Lung (tissue), 12 donors: ENCODE measurements around the gene FBRS. TPM values are rescaled to one million over a fixed set of nuclear protein-coding genes. Genes with fewer than 3 reads are reported as not detected.

Experiments used
- ATAC-seq: fragments of 200-7000 bp; cut with Tn5 transposase; one replicate; pipeline ENCODE4 v1.9.1; 2020; ENCODE audit warnings: moderate number of reproducible peaks; ENCODE audit not compliant: insufficient read depth, low FRiP score
- DNase-seq, 3 donors: peaks; one replicate each; pipeline ENCODE4 v3.0.0-alpha.2; 2013 to 2017
- H3K27ac ChIP-seq, 2 donors: one replicate each; pipeline ENCODE4 v1.5.1; 2013; ENCODE audit warnings: mild to moderate bottlenecking in 2 of 2, moderate library complexity in 2 of 2, control low read depth in 1 of 2, inconsistent platforms in 1 of 2, low read depth in 1 of 2, low read length in 1 of 2
- H3K27me3 ChIP-seq, 3 donors: one replicate each; pipeline ENCODE4 v1.5.1; 2013; ENCODE audit warnings: low read length in 2 of 3; ENCODE audit not compliant: control insufficient read depth in 3 of 3, insufficient read depth in 3 of 3
- H3K36me3 ChIP-seq, 4 donors: one replicate each; pipeline ENCODE4 v1.5.1; 2013; ENCODE audit warnings: low read length in 4 of 4, mild to moderate bottlenecking in 1 of 4, moderate library complexity in 1 of 4; ENCODE audit not compliant: control insufficient read depth in 4 of 4, insufficient read depth in 4 of 4
- H3K4me1 ChIP-seq, 5 donors: one replicate each; pipeline ENCODE4 v1.5.1; 2013; ENCODE audit warnings: low read length in 5 of 5, mild to moderate bottlenecking in 2 of 5, moderate library complexity in 1 of 5; ENCODE audit not compliant: control insufficient read depth in 5 of 5, insufficient read depth in 5 of 5
- H3K4me3 ChIP-seq: one replicate; pipeline ENCODE4 v1.5.1; 2013; ENCODE audit warnings: mild to moderate bottlenecking, control low read depth, moderate library complexity
- H3K9ac ChIP-seq, 2 donors: one replicate each; pipeline ENCODE4 v1.5.1; 2013; ENCODE audit warnings: low read length in 2 of 2, control low read depth in 1 of 2; ENCODE audit not compliant: insufficient read depth in 1 of 2
- H3K9me3 ChIP-seq, 4 donors: one replicate each; pipeline ENCODE4 v1.5.1; 2013; ENCODE audit warnings: low read length in 3 of 4, mild to moderate bottlenecking in 1 of 4, moderate library complexity in 1 of 4; ENCODE audit not compliant: control insufficient read depth in 4 of 4, insufficient read depth in 3 of 4
- WGBS, 2 donors: extraction: QIAGEN DNeasy Blood & Tissue Kit; methylation state at CpG; one replicate each; pipeline ENCODE4 v1.1.7; 2013; 5-methylcytosine and 5-hydroxymethylcytosine counted together
- polyA plus RNA-seq, 2 donors: library from polyadenylated mRNA; stranded (reverse); fragments of 200-250 nt; gene quantifications; one replicate each; pipeline ENCODE4 v1.2.1, GENCODE V29; 2013
- total RNA-seq, 2 donors: library from RNA; depleted of rRNA in 1 of 2; stranded (reverse); fragments of >200 nt in 1 of 2; gene quantifications; one replicate each; pipeline ENCODE4 v1.2.1, GENCODE V29; 2014 to 2021
- TF ChIP-seq, protein P1 (sequence below): IDR thresholded peaks from 2 replicates; pipeline ENCODE4 v1.5.1; 2012; ENCODE audit warnings: mild to moderate bottlenecking; ENCODE audit errors: control extremely low read depth, extremely low read depth
- donor health status: control.
- donor health status: control.
- donor health status: Bipolar disorder and iron deficiency.
- donor health status: healthy.
- donor health status: DM: yes; HTN: yes; CAD: no.

FBRS gene
- total and polyA plus RNA-seq, 4 donors, result 32.1 to 80.8 (median 55.6) TPM

- no peak for ATAC-seq
- Histone ChIP-seq H3K4me3 (no peak overlapping the region), H3K9me3 (no peaks in the 10 kb centered on the region), H3K27ac (no peak overlapping the region), H3K9ac (no peak overlapping the region), H3K36me3 (no peaks in the 10 kb centered on the region), H3K4me1 (no peaks in the 10 kb centered on the region), H3K27me3 (no peaks in the 10 kb centered on the region)
- TF ChIP-seq, protein P1, sequence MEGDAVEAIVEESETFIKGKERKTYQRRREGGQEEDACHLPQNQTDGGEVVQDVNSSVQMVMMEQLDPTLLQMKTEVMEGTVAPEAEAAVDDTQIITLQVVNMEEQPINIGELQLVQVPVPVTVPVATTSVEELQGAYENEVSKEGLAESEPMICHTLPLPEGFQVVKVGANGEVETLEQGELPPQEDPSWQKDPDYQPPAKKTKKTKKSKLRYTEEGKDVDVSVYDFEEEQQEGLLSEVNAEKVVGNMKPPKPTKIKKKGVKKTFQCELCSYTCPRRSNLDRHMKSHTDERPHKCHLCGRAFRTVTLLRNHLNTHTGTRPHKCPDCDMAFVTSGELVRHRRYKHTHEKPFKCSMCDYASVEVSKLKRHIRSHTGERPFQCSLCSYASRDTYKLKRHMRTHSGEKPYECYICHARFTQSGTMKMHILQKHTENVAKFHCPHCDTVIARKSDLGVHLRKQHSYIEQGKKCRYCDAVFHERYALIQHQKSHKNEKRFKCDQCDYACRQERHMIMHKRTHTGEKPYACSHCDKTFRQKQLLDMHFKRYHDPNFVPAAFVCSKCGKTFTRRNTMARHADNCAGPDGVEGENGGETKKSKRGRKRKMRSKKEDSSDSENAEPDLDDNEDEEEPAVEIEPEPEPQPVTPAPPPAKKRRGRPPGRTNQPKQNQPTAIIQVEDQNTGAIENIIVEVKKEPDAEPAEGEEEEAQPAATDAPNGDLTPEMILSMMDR, result no peak
- WGBS, 2 donors, result 79 to 87% methylated on average over 3 of the region's 3 CpGs
- DNase-seq, result no peak
Observed at GRCh38 chr16:30641378-30641982, 16.8 kb upstream of the FBRS start.

GRCh38 chr16:30644334-30644830 lies 13.8 kb upstream of the FBRS start:
- no peaks in the 10 kb centered on the region for H3K9me3 ChIP-seq
- TF ChIP-seq, protein P1, result no peak
- 71 to 75% methylated on average over 4 of the region's 4 CpGs for WGBS, 2 donors
- H3K4me3 ChIP-seq, result no peak overlapping the region
- DNase-seq (no peak), ATAC-seq (no peak)
- H3K36me3 ChIP-seq, result no peaks in the 10 kb centered on the region
- no peaks in the 10 kb centered on the region for H3K27me3 ChIP-seq
- no peak overlapping the region for H3K9ac ChIP-seq
- H3K4me1 ChIP-seq, result no peaks in the 10 kb centered on the region
- no peak overlapping the region for H3K27ac ChIP-seq

DNA sequence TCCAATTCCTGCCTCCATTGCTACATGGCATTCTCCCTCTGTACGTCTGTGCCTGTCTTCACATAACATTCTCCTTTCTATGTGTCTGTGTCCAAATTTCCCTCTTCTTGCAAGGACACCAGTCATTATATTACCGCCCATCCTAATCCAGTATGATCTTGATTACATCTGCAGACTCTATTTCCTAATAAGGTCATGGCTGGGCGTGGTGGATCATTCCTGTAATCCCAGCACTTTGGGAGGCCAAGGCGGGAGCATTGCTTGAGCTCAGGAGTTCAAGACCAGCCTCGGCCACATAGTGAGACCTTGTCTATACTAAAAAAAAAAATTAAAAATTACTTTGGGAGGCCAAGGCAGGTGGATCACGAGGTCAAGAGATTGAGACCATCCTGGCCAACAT lies 12.5 kb upstream of the FBRS start:
- Histone ChIP-seq H3K9me3 (no peaks in the 10 kb centered on the region), H3K4me1 (peaks cover 0 to 7% (median 0%) of the 10 kb centered on the region in 5 donors), H3K9ac (no peak overlapping the region), H3K27me3 (no peaks in the 10 kb centered on the region), H3K36me3 (no peaks in the 10 kb centered on the region), H3K27ac (no peak overlapping the region), H3K4me3 (no peak overlapping the region)
- TF ChIP-seq, protein P1, result no peak
- WGBS, 2 donors, result 70 to 84% methylated on average over 6 of the region's 6 CpGs
- ATAC-seq, result no peak
- DNase-seq, result no peak

- Histone ChIP-seq H3K4me1 (peaks cover 0 to 13% (median 0%) of the 10 kb centered on the region in 5 donors), H3K27ac (no peak overlapping the region), H3K9ac (no peak overlapping the region), H3K4me3 (no peak overlapping the region), H3K36me3 (no peaks in the 10 kb centered on the region), H3K9me3 (no peaks in the 10 kb centered on the region), H3K27me3 (no peaks in the 10 kb centered on the region)
- ATAC-seq (no peak), DNase-seq (no peak)
- WGBS, 2 donors, result 66 to 90% methylated on average over 1 of the region's 1 CpG
- TF ChIP-seq, protein P1, result no peak
Observed at GRCh38 chr16:30647274-30647571, 11.0 kb upstream of the FBRS start.
